T-cell (primary cell): ENCODE results near the gene SMURF1. TPM values are rescaled to one million over a fixed set of nuclear protein-coding genes. Genes with fewer than 3 reads are reported as not detected.
"Not testable (repeated sequence)": the region's sequence is repeated elsewhere in the genome, so short reads cannot be mapped to it uniquely, and the experiment has no call there.

ENCODE experiments used
- ATAC-seq, 4 experiments: fragments of 200-7000 bp in 3 of 4; fragments of 150-1000 bp in 1 of 4; cut with Tn5 transposase; replicated peaks in 1 of 4; 1 replicate in 3 of 4; 2 replicates in 1 of 4; pipeline ENCODE4 v1.10.0; 2021; ENCODE audit warnings: moderate library complexity in 3 of 4, mild to moderate bottlenecking in 2 of 4, moderate number of reproducible peaks in 1 of 4
- CTCF ChIA-PET, 2 donors: fragments of 300-600 bp; sonication (Branson Sonifier 250); formaldehyde crosslinking; loops; one replicate each; lab custom pipeline; 2022; ENCODE audit warnings: antibody characterized with exemption in 2 of 2; lab: Charles Lee
- POLR2A ChIA-PET, 2 donors: fragments of 300-600 bp; sonication (Branson Sonifier 250); formaldehyde crosslinking; loops; one replicate each; lab custom pipeline; 2022; ENCODE audit warnings: antibody characterized with exemption in 2 of 2; lab: Charles Lee
- DNase-seq, 35 experiments: peaks; one replicate each; pipeline versions ENCODE4 v3.0.0 to v3.0.0-alpha.2; 2013 to 2023
- H3K27ac ChIP-seq: one replicate; pipeline ENCODE4 v1.5.1; 2013; ENCODE audit warnings: low read length
- H3K27me3 ChIP-seq, 2 experiments: replicated peaks in 1 of 2; 1 replicate in 1 of 2; 2 replicates in 1 of 2; pipeline versions ENCODE4 v1.6.1 to v1.7.0; 2013; ENCODE audit warnings: low read length in 1 of 2, mixed read lengths in 1 of 2; ENCODE audit not compliant: control insufficient read depth in 2 of 2, insufficient read depth in 2 of 2; ENCODE audit errors: extremely low read depth in 1 of 2
- H3K36me3 ChIP-seq, 2 donors: 1 replicate in 1 of 2; 2 replicates in 1 of 2; pipeline versions ENCODE4 v1.6.1 to v1.7.0; 2013; ENCODE audit warnings: low read length in 1 of 2; ENCODE audit not compliant: control insufficient read depth in 2 of 2, insufficient read depth in 1 of 2; ENCODE audit errors: extremely low read depth in 1 of 2
- H3K4me1 ChIP-seq, 2 experiments: 1 replicate in 1 of 2; 2 replicates in 1 of 2; pipeline versions ENCODE4 v1.6.1 to v1.7.0; 2013; ENCODE audit warnings: low read length in 2 of 2, mixed read lengths in 1 of 2; ENCODE audit not compliant: insufficient read depth in 2 of 2, control insufficient read depth in 1 of 2; ENCODE audit errors: extremely low read depth in 1 of 2
- H3K4me3 ChIP-seq, 2 donors: 1 replicate in 1 of 2; 2 replicates in 1 of 2; pipeline versions ENCODE4 v1.5.1 to v1.7.0; 2013; ENCODE audit warnings: mild to moderate bottlenecking in 2 of 2, low read length in 1 of 2, moderate library complexity in 1 of 2; ENCODE audit not compliant: control insufficient read depth in 1 of 2; ENCODE audit errors: extremely low read depth in 1 of 2
- H3K9me3 ChIP-seq: 2 replicates; pipeline ENCODE4 v1.7.0; 2013
- H3K27ac Mint-ChIP-seq, 2 donors: one replicate each; pipeline ENCODE4 v1.8.0; 2020 to 2021; ENCODE audit warnings: mild to moderate bottlenecking in 2 of 2, mixed read lengths in 2 of 2
- H3K27me3 Mint-ChIP-seq, 2 donors: one replicate each; pipeline ENCODE4 v1.8.0; 2021 to 2022; ENCODE audit warnings: mixed read lengths in 2 of 2
- H3K36me3 Mint-ChIP-seq: one replicate; pipeline ENCODE4 v1.8.0; 2021; ENCODE audit warnings: mixed read lengths
- H3K4me1 Mint-ChIP-seq, 3 donors: one replicate each; pipeline ENCODE4 v1.8.0; 2020 to 2022; ENCODE audit warnings: mixed read lengths in 3 of 3, mild to moderate bottlenecking in 1 of 3
- H3K4me3 Mint-ChIP-seq, 3 donors: one replicate each; pipeline ENCODE4 v1.8.0; 2020 to 2022; ENCODE audit warnings: mild to moderate bottlenecking in 3 of 3, mixed read lengths in 3 of 3, moderate library complexity in 3 of 3
- H3K9me3 Mint-ChIP-seq, 3 donors: one replicate each; pipeline ENCODE4 v1.8.0; 2020 to 2022; ENCODE audit warnings: mixed read lengths in 3 of 3
- WGBS: methylation state at CpG from one replicate; pipeline ENCODE4 v1.1.5; 2013; ENCODE audit warnings: missing lambda C conversion rate; ENCODE audit not compliant: insufficient coverage; 5-methylcytosine and 5-hydroxymethylcytosine counted together
- total RNA-seq, 35 experiments: library from RNA in 6 of 35; stranded (reverse) in 6 of 35; fragments of 120-200 nt in 1 of 35; gene quantifications; one replicate each; pipeline versions ENCODE4 v1.2.1 to v1.2.4 and lab custom pipeline; 2013 to 2026

The SMURF1 gene
- total RNA-seq, 5 donors from 2014 or later (not counting 1 experiment from before 2014, with no cell fraction given), result 21.6 to 26.4 (median 22.7) TPM

DNA sequence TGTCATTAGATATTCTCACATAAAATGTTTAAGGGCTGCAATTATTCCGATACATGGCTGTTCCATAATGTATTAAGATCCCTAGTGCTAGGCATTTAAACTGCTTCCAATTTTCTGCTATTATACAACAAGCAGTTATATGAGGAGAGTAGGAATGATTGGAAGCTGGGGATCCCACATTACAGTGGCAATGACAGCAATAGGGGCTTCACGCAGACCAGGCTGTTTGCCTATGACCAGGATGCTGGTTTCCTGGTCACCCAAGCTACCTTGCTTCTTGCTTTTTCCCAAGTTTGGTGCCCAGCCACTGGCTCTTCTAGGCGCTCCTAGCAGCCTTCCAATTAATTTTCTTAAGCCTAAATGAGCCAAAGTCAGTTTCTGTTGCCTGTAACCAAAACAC is 39.3 kb downstream of the SMURF1 start:
- Histone ChIP-seq H3K27me3 (no peaks in the 10 kb centered on the region), H3K36me3 (peaks cover 0 to 5% of the 10 kb centered on the region in 2 donors), H3K4me1 (peaks cover 7 to 9% of the 10 kb centered on the region in 2 experiments), H3K4me3 (no peak overlapping the region), H3K27ac (no peak overlapping the region), H3K9me3 (no peaks in the 10 kb centered on the region)
- ATAC-seq, result no peak
- H3K27me3 Mint-ChIP-seq, result no peaks in the 10 kb centered on the region
- ChIA-PET CTCF (no interaction called here), POLR2A (no interaction called here)
- H3K4me3 Mint-ChIP-seq, result no peak overlapping the region
- DNase-seq, result no peak
- no peak overlapping the region for H3K27ac Mint-ChIP-seq
- H3K9me3 Mint-ChIP-seq, result peaks cover 0 to 4% (median 3%) of the 10 kb centered on the region in 3 donors
- 95% methylated on average over 2 of the region's 3 CpGs for WGBS
- H3K4me1 Mint-ChIP-seq, result peaks cover 55 to 66% (median 58%) of the 10 kb centered on the region in 3 donors
- peaks cover 13% of the 10 kb centered on the region for H3K36me3 Mint-ChIP-seq

- ATAC-seq, H3K9me3 Mint-ChIP-seq, POLR2A ChIA-PET, H3K27me3 ChIP-seq, H3K9me3 ChIP-seq, H3K27me3 Mint-ChIP-seq, H3K4me3 Mint-ChIP-seq, H3K27ac ChIP-seq, H3K4me1 ChIP-seq, H3K4me3 ChIP-seq, H3K36me3 ChIP-seq, DNase-seq, H3K27ac Mint-ChIP-seq: not testable (repeated sequence)
- CTCF ChIA-PET, result interaction anchor here in 1 of 2 donors (0.5 kb wide), 1 partner anchor 35 kb away, joined by 3 read pairs; no protein-coding TSS in a partner anchor
- WGBS, result 94% methylated on average over 3 of the region's 13 CpGs
- H3K4me1 Mint-ChIP-seq, result peaks cover 51 to 58% (median 56%) of the 10 kb centered on the region in 3 donors
- peaks cover 19% of the 10 kb centered on the region for H3K36me3 Mint-ChIP-seq
Observed at GRCh38 chr7:99103836-99104235, 40.1 kb downstream of the SMURF1 start.

DNA sequence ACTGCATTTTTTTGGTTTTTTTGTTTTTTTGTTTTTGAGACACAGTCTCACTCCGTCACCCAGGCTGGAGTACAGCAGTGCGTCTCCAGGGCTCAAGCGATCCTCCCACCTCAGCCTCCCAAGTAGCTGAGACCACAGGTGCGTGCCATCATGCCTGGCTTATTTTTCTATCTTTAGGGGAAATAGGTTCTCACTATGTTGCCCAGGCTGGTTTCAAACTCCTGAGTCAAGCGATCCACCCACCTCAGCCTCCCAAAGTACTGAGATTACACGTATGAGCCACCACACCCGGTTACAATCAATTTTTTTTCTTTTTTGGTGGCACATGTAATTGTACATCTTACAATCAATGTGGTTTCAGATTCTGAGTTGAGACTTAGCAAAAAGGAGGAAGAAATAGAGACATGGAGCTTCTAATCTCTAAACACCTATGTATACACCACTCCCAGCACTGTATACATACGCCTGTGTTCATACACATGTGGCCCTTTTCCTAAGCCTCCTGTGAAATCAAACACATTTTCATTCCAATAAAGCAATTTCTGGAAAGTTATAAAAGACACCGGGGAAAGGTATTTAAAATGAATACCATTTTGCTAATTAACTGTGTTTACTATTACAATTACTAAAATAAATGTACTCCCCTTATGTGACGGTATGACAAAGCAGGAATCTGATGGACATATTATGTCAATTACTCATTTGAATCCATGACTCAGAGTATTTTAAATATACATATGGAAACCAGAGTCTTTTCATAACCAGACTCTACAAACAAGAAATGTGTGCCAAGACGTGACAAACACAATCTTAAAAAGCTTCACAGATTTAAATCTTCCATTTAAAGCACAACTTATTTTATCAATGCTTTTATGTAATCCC is 40.9 kb downstream of the SMURF1 start:
- Histone ChIP-seq H3K9me3 (peaks cover 4% of the 10 kb centered on the region), H3K4me3 (no peak overlapping the region), H3K36me3 (peaks cover 0 to 5% of the 10 kb centered on the region in 2 donors), H3K27ac (no peak overlapping the region), H3K4me1 (no peaks in the 10 kb centered on the region), H3K27me3 (no peaks in the 10 kb centered on the region)
- Mint-ChIP-seq H3K4me3 (no peak overlapping the region), H3K9me3 (peaks cover 9 to 17% (median 13%) of the 10 kb centered on the region in 3 donors), H3K27ac (no peak overlapping the region), H3K27me3 (no peaks in the 10 kb centered on the region), H3K4me1 (peaks cover 48 to 53% (median 50%) of the 10 kb centered on the region in 3 donors), H3K36me3 (peaks cover 27% of the 10 kb centered on the region)
- ChIA-PET CTCF (interaction anchor here in 1 of 2 donors (0.5 kb wide), 1 partner anchor 36 kb away, joined by 3 read pairs; no protein-coding TSS in a partner anchor), POLR2A (no interaction called here)
- no peak for ATAC-seq
- no CpG with 5 or more reads among the region's 11 CpGs for WGBS
- no peak for DNase-seq

- no peak for DNase-seq
- WGBS, result no CpG with 5 or more reads among the region's 1 CpG
- Histone ChIP-seq H3K4me1 (no peaks in the 10 kb centered on the region), H3K27ac (no peak overlapping the region), H3K9me3 (peaks cover 4% of the 10 kb centered on the region), H3K36me3 (peaks cover 0 to 5% of the 10 kb centered on the region in 2 donors), H3K4me3 (no peak overlapping the region), H3K27me3 (no peaks in the 10 kb centered on the region)
- Mint-ChIP-seq H3K9me3 (peaks cover 9 to 23% (median 18%) of the 10 kb centered on the region in 3 donors), H3K4me3 (no peak overlapping the region), H3K4me1 (peaks cover 43 to 50% (median 44%) of the 10 kb centered on the region in 3 donors), H3K27me3 (no peaks in the 10 kb centered on the region), H3K36me3 (peaks cover 34% of the 10 kb centered on the region), H3K27ac (no peak overlapping the region)
- ChIA-PET POLR2A (no interaction called here), CTCF (no interaction called here)
- no peak for ATAC-seq
Observed at GRCh38 chr7:99102361-99102760, 41.5 kb downstream of the SMURF1 start.

GRCh38 chr7:99101516-99101915 is 42.4 kb downstream of the SMURF1 start:
- ATAC-seq, H3K4me1 ChIP-seq, H3K36me3 ChIP-seq, H3K4me3 Mint-ChIP-seq, H3K27ac Mint-ChIP-seq, H3K4me3 ChIP-seq, CTCF ChIA-PET, H3K9me3 ChIP-seq, POLR2A ChIA-PET, H3K27me3 ChIP-seq, DNase-seq, H3K27me3 Mint-ChIP-seq, H3K27ac ChIP-seq: not testable (repeated sequence)
- Mint-ChIP-seq H3K9me3 (peaks cover 9 to 31% (median 19%) of the 10 kb centered on the region in 3 donors), H3K4me1 (peaks cover 40 to 53% (median 46%) of the 10 kb centered on the region in 3 donors), H3K36me3 (peaks cover 42% of the 10 kb centered on the region)
- no CpG with 5 or more reads among the region's 13 CpGs for WGBS

DNA sequence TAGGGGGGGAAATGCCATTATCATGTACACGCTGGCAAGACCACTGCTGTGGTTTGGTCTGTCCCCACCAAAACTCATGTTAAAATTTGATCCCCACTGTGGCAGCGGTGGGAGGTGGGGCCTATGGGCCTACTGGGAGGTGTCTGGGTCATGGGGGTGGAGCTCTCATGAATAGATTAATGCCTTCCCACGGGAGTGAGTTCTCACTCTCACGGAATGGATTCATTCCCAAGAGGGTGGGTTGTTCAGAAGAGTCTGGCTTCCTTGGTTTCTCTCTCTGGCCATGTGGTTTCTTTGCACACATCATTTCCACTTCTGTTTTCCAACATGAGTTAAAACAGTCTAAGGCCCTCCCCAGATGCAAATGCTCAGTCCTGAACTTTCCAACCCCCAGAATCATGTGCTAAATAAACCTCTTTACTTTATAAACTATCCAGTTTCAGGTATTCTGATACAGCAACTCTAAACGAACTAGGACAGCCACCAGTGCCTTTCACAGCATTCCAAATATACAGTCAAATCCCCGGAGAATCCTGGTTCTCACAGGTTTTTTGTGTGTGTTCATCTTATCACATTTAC is 44.3 kb downstream of the SMURF1 start:
- Histone ChIP-seq H3K9me3 (peaks cover 4% of the 10 kb centered on the region), H3K4me1 (peaks cover 0 to 3% of the 10 kb centered on the region in 2 experiments), H3K36me3 (peaks cover 0 to 5% of the 10 kb centered on the region in 2 donors), H3K4me3 (no peak overlapping the region), H3K27ac (no peak overlapping the region), H3K27me3 (no peaks in the 10 kb centered on the region)
- H3K9me3 Mint-ChIP-seq, result peaks cover 9 to 32% (median 19%) of the 10 kb centered on the region in 3 donors
- POLR2A ChIA-PET, result no interaction called here
- H3K27me3 Mint-ChIP-seq, result no peaks in the 10 kb centered on the region
- ATAC-seq (no peak), DNase-seq (no peak)
- peaks cover 45% of the 10 kb centered on the region for H3K36me3 Mint-ChIP-seq
- no CpG with 5 or more reads among the region's 6 CpGs for WGBS
- CTCF ChIA-PET, result no interaction called here
- H3K27ac Mint-ChIP-seq, result no peak overlapping the region
- H3K4me1 Mint-ChIP-seq, result peaks cover 30 to 48% (median 47%) of the 10 kb centered on the region in 3 donors
- H3K4me3 Mint-ChIP-seq, result no peak overlapping the region
